Smooth muscle cell (in vitro differentiated cells): ENCODE results near the gene TSPAN5. TPM values are rescaled to one million over a fixed set of nuclear protein-coding genes. Genes with fewer than 3 reads are reported as not detected.

Experiments used
- DNase-seq: peaks from one replicate; lab custom pipeline; 2025; ENCODE audit not compliant: unreplicated experiment; lab: John Stamatoyannopoulos, UW
- H2AFZ ChIP-seq: fragments of 200-600 bp; sonication (generic); 2 replicates; pipeline ENCODE4 v1.6.0; 2016; ENCODE audit warnings: antibody characterized with exemption, low read depth, mild to moderate bottlenecking
- H3F3A ChIP-seq: fragments of 200-600 bp; sonication (generic); 2 replicates; pipeline ENCODE4 v1.6.0; 2017; ENCODE audit warnings: antibody characterized with exemption, low read depth
- H3K27ac ChIP-seq: fragments of 200-600 bp; sonication (generic); 2 replicates; pipeline ENCODE4 v1.5.1; 2016; ENCODE audit warnings: low read depth, mild to moderate bottlenecking
- H3K27me3 ChIP-seq: fragments of 200-600 bp; sonication (generic); 2 replicates; pipeline ENCODE4 v1.6.1; 2016; ENCODE audit warnings: low read depth, mild to moderate bottlenecking
- H3K36me3 ChIP-seq: fragments of 200-600 bp; sonication (generic); 2 replicates; pipeline ENCODE4 v1.5.1; 2016; ENCODE audit warnings: low read depth
- H3K4me1 ChIP-seq: fragments of 200-600 bp; sonication (generic); 2 replicates; pipeline ENCODE4 v1.5.1; 2016; ENCODE audit warnings: low read depth
- H3K4me2 ChIP-seq: fragments of 200-600 bp; sonication (generic); 2 replicates; pipeline ENCODE4 v1.6.0; 2016; ENCODE audit warnings: mild to moderate bottlenecking
- H3K4me3 ChIP-seq: fragments of 200-600 bp; sonication (generic); 2 replicates; pipeline ENCODE4 v1.5.1; 2016; ENCODE audit warnings: mild to moderate bottlenecking
- H3K79me2 ChIP-seq: fragments of 200-600 bp; sonication (generic); 2 replicates; pipeline ENCODE4 v1.6.0; 2016; ENCODE audit warnings: low read depth, mild to moderate bottlenecking
- H3K9ac ChIP-seq: fragments of 200-600 bp; sonication (generic); 2 replicates; pipeline ENCODE4 v1.6.0; 2016; ENCODE audit warnings: low read depth
- H3K9me3 ChIP-seq: fragments of 200-600 bp; sonication (generic); replicated peaks from 2 replicates; pipeline ENCODE4 v1.5.1; 2016; ENCODE audit warnings: low read depth
- H4K20me1 ChIP-seq: fragments of 200-600 bp; sonication (generic); 2 replicates; pipeline ENCODE4 v1.6.0; 2016; ENCODE audit warnings: low read depth
- CTCF ChIP-seq: fragments of 200-600 bp; sonication (generic); IDR thresholded peaks from 2 replicates; pipeline ENCODE4 v1.5.1; 2017; ENCODE audit warnings: borderline replicate concordance, mild to moderate bottlenecking, antibody characterized with exemption; ENCODE audit not compliant: insufficient read depth, poor library complexity, severe bottlenecking
- WGBS: methylation state at CpG from one replicate; pipeline ENCODE4 v1.1.7; 2016; ENCODE audit warnings: low lambda C conversion rate; 5-methylcytosine and 5-hydroxymethylcytosine counted together
- polyA plus RNA-seq: library from polyadenylated mRNA; unstranded; fragments of >200 nt; fragmentation: Nextera tagmentation; extraction: Ambion mirVana; gene quantifications from 2 replicates; pipeline ENCODE4 v1.2.1, GENCODE V29; 2016
- total RNA-seq: library from RNA; depleted of rRNA; stranded (reverse); fragments of >200 nt; gene quantifications from 2 replicates; pipeline ENCODE4 v1.2.3, GENCODE V29; 2014

The TSPAN5 gene
- total and polyA plus RNA-seq, 2 experiments from 2014 or later: 28.3 to 35.8 TPM

GRCh38 chr4:98470366-98470765, 188.0 kb downstream of the TSPAN5 start:
- Histone ChIP-seq H2AFZ (no peak overlapping the region), H3K27me3 (no peaks in the 10 kb centered on the region), H3K27ac (peak overlapping the region; percentile 76), H3K9ac (no peak overlapping the region), H3F3A (peaks cover 11% of the 10 kb centered on the region), H3K4me2 (peak overlapping the region; percentile 54), H4K20me1 (no peaks in the 10 kb centered on the region), H3K4me1 (peaks cover 9% of the 10 kb centered on the region), H3K9me3 (no peaks in the 10 kb centered on the region), H3K79me2 (no peaks in the 10 kb centered on the region), H3K36me3 (no peaks in the 10 kb centered on the region), H3K4me3 (no peak overlapping the region)
- 96% methylated on average over 3 of the region's 3 CpGs for WGBS
- TF ChIP-seq CTCF: no peak
- DNase-seq: no peak

- peaks cover 11% of the 10 kb centered on the region for H3F3A ChIP-seq
- H3K79me2 ChIP-seq: no peaks in the 10 kb centered on the region
- no peak overlapping the region for H3K4me3 ChIP-seq
- H2AFZ ChIP-seq: no peak overlapping the region
- H3K4me1 ChIP-seq: peaks cover 9% of the 10 kb centered on the region
- 34% methylated on average over 2 of the region's 2 CpGs for WGBS
- no peak for DNase-seq
- peak overlapping the region; percentile 23 for H3K9ac ChIP-seq
- no peaks in the 10 kb centered on the region for H3K36me3 ChIP-seq
- no peaks in the 10 kb centered on the region for H3K27me3 ChIP-seq
- peak overlapping the region; percentile 76 for H3K27ac ChIP-seq
- H3K9me3 ChIP-seq: no peaks in the 10 kb centered on the region
- no peaks in the 10 kb centered on the region for H4K20me1 ChIP-seq
- H3K4me2 ChIP-seq: peak overlapping the region; percentile 54
- TF ChIP-seq CTCF: no peak
Measured at GRCh38 chr4:98469771-98470170, 188.6 kb downstream of the TSPAN5 start.

DNA sequence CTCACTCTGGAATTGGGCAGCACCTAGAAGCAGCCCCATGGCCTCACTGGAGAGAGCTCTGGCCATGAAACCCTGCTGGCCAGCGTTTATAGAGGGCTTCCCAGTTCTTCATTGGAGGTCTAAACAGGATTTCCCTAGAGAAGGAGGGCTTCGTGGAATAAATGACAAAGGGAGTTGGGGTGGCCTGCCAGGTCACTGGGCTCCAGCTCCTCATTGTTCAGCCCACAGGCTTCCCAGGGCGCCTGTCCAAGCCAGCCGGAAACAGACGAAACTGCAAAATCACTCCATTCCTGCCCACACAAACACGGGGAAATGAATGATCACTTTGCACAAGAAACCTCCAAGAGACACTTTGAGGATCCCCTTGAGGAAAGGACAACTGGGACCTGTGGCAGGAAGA, 189.7 kb downstream of the TSPAN5 start:
- Histone ChIP-seq H3K27me3 (no peaks in the 10 kb centered on the region), H3K4me2 (peak overlapping the region; percentile 54)
- no peak for TF ChIP-seq CTCF

GRCh38 chr4:98467627-98468072, 190.8 kb downstream of the TSPAN5 start:
- H3K9me3 ChIP-seq: no peaks in the 10 kb centered on the region
- peak overlapping the region; percentile 75 for H2AFZ ChIP-seq
- H3K4me1 ChIP-seq: peaks cover 9% of the 10 kb centered on the region
- H3F3A ChIP-seq: peaks cover 11% of the 10 kb centered on the region
- peak; percentile 14 for DNase-seq
- TF ChIP-seq CTCF: peak; percentile 73
- H3K79me2 ChIP-seq: no peaks in the 10 kb centered on the region
- no peaks in the 10 kb centered on the region for H3K36me3 ChIP-seq
- H3K27me3 ChIP-seq: no peaks in the 10 kb centered on the region
- H4K20me1 ChIP-seq: no peaks in the 10 kb centered on the region
- H3K27ac ChIP-seq: peak overlapping the region; percentile 52
- H3K4me3 ChIP-seq: peak overlapping the region; percentile 59
- H3K9ac ChIP-seq: peak overlapping the region; percentile 58
- H3K4me2 ChIP-seq: peak overlapping the region; percentile 91
- WGBS: 3% methylated on average over 20 of the region's 20 CpGs

More for the DNA sequence above, 189.7 kb downstream of the TSPAN5 start:
- Histone ChIP-seq H3K79me2 (no peaks in the 10 kb centered on the region), H3K9ac (no peak overlapping the region), H2AFZ (no peak overlapping the region), H3K36me3 (no peaks in the 10 kb centered on the region), H3K27ac (peak overlapping the region; percentile 76), H4K20me1 (no peaks in the 10 kb centered on the region), H3K9me3 (no peaks in the 10 kb centered on the region), H3K4me1 (peaks cover 9% of the 10 kb centered on the region), H3F3A (peaks cover 11% of the 10 kb centered on the region), H3K4me3 (no peak overlapping the region)
- DNase-seq: no peak
- 41% methylated on average over 6 of the region's 6 CpGs for WGBS
